Lung (tissue), 12 donors: ENCODE data around the gene CCNQ. TPM values are rescaled to one million over a fixed set of nuclear protein-coding genes. Genes with fewer than 3 reads are reported as not detected.
A peak's percentile ranks its signal among the peaks of the same experiment; 100 is the strongest.

Source experiments
- ATAC-seq: fragments of 200-7000 bp; cut with Tn5 transposase; one replicate; pipeline ENCODE4 v1.9.1; 2020; ENCODE audit warnings: moderate number of reproducible peaks; ENCODE audit not compliant: insufficient read depth, low FRiP score
- DNase-seq, 3 donors: peaks; one replicate each; pipeline ENCODE4 v3.0.0-alpha.2; 2013 to 2017
- H3K27ac ChIP-seq, 2 donors: one replicate each; pipeline ENCODE4 v1.5.1; 2013; ENCODE audit warnings: mild to moderate bottlenecking in 2 of 2, moderate library complexity in 2 of 2, control low read depth in 1 of 2, inconsistent platforms in 1 of 2, low read depth in 1 of 2, low read length in 1 of 2
- H3K27me3 ChIP-seq, 3 donors: one replicate each; pipeline ENCODE4 v1.5.1; 2013; ENCODE audit warnings: low read length in 2 of 3; ENCODE audit not compliant: control insufficient read depth in 3 of 3, insufficient read depth in 3 of 3
- H3K36me3 ChIP-seq, 4 donors: one replicate each; pipeline ENCODE4 v1.5.1; 2013; ENCODE audit warnings: low read length in 4 of 4, mild to moderate bottlenecking in 1 of 4, moderate library complexity in 1 of 4; ENCODE audit not compliant: control insufficient read depth in 4 of 4, insufficient read depth in 4 of 4
- H3K4me1 ChIP-seq, 5 donors: one replicate each; pipeline ENCODE4 v1.5.1; 2013; ENCODE audit warnings: low read length in 5 of 5, mild to moderate bottlenecking in 2 of 5, moderate library complexity in 1 of 5; ENCODE audit not compliant: control insufficient read depth in 5 of 5, insufficient read depth in 5 of 5
- H3K4me3 ChIP-seq: one replicate; pipeline ENCODE4 v1.5.1; 2013; ENCODE audit warnings: mild to moderate bottlenecking, control low read depth, moderate library complexity
- H3K9ac ChIP-seq, 2 donors: one replicate each; pipeline ENCODE4 v1.5.1; 2013; ENCODE audit warnings: low read length in 2 of 2, control low read depth in 1 of 2; ENCODE audit not compliant: insufficient read depth in 1 of 2
- H3K9me3 ChIP-seq, 4 donors: one replicate each; pipeline ENCODE4 v1.5.1; 2013; ENCODE audit warnings: low read length in 3 of 4, mild to moderate bottlenecking in 1 of 4, moderate library complexity in 1 of 4; ENCODE audit not compliant: control insufficient read depth in 4 of 4, insufficient read depth in 3 of 4
- WGBS, 2 donors: extraction: QIAGEN DNeasy Blood & Tissue Kit; methylation state at CpG; one replicate each; pipeline ENCODE4 v1.1.7; 2013; 5-methylcytosine and 5-hydroxymethylcytosine counted together
- polyA plus RNA-seq, 2 donors: library from polyadenylated mRNA; stranded (reverse); fragments of 200-250 nt; gene quantifications; one replicate each; pipeline ENCODE4 v1.2.1, GENCODE V29; 2013
- total RNA-seq, 2 donors: library from RNA; depleted of rRNA in 1 of 2; stranded (reverse); fragments of >200 nt in 1 of 2; gene quantifications; one replicate each; pipeline ENCODE4 v1.2.1, GENCODE V29; 2014 to 2021
- TF ChIP-seq, protein P1 (sequence below): IDR thresholded peaks from 2 replicates; pipeline ENCODE4 v1.5.1; 2012; ENCODE audit warnings: mild to moderate bottlenecking; ENCODE audit errors: control extremely low read depth, extremely low read depth
- donor health status: control.
- donor health status: control.
- donor health status: Bipolar disorder and iron deficiency.
- donor health status: healthy.
- donor health status: DM: yes; HTN: yes; CAD: no.

CCNQ gene
- total and polyA plus RNA-seq, 4 donors: 14.2 to 46.4 (median 24.9) TPM

- TF ChIP-seq, protein P1, sequence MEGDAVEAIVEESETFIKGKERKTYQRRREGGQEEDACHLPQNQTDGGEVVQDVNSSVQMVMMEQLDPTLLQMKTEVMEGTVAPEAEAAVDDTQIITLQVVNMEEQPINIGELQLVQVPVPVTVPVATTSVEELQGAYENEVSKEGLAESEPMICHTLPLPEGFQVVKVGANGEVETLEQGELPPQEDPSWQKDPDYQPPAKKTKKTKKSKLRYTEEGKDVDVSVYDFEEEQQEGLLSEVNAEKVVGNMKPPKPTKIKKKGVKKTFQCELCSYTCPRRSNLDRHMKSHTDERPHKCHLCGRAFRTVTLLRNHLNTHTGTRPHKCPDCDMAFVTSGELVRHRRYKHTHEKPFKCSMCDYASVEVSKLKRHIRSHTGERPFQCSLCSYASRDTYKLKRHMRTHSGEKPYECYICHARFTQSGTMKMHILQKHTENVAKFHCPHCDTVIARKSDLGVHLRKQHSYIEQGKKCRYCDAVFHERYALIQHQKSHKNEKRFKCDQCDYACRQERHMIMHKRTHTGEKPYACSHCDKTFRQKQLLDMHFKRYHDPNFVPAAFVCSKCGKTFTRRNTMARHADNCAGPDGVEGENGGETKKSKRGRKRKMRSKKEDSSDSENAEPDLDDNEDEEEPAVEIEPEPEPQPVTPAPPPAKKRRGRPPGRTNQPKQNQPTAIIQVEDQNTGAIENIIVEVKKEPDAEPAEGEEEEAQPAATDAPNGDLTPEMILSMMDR: no peak
- Histone ChIP-seq H3K4me3 (no peak overlapping the region), H3K27me3 (peaks cover 0 to 3% (median 0%) of the 10 kb centered on the region in 3 donors), H3K36me3 (no peaks in the 10 kb centered on the region), H3K4me1 (peaks cover 0 to 9% (median 4%) of the 10 kb centered on the region in 5 donors), H3K9me3 (peaks cover 0 to 7% (median 0%) of the 10 kb centered on the region in 4 donors), H3K27ac (no peak overlapping the region), H3K9ac (no peak overlapping the region)
- DNase-seq (no peak), ATAC-seq (no peak)
- WGBS, 2 donors: 77 to 83% methylated on average over 10 to 15 of the region's 15 CpGs
Observed at GRCh38 chrX:153633607-153634180, 34.8 kb upstream of the CCNQ start.

DNA sequence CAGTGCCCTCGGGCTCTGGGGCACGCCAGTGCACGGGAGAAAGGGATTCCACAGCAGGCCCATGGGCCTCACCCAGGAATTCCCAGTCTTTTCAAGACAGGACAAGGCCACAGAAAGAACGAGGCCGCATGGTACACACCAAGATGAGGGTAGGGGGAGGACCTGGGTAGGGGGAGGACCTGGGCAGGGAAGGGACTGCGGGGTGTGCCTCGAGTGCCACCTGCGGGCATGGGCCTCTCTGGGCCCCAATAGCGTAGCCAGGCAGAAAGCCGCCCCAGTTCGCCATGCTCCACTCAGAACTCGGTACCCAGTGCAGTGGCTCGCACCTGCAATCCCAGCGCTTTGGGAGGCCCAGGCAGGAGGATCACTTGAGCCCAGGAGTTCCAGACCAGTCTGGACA is 34.1 kb upstream of the CCNQ start:
- TF ChIP-seq, protein P1: no peak
- peaks cover 0 to 3% (median 0%) of the 10 kb centered on the region in 3 donors for H3K27me3 ChIP-seq
- WGBS, 2 donors: 93 to 97% methylated on average over 13 to 14 of the region's 14 CpGs
- ATAC-seq: no peak
- peaks cover 0 to 7% (median 0%) of the 10 kb centered on the region in 4 donors for H3K9me3 ChIP-seq
- no peaks in the 10 kb centered on the region for H3K36me3 ChIP-seq
- H3K9ac ChIP-seq: no peak overlapping the region
- DNase-seq: peak in 1 of 3 donors; percentile 5
- H3K27ac ChIP-seq: no peak overlapping the region
- no peak overlapping the region for H3K4me3 ChIP-seq
- peaks cover 0 to 10% (median 4%) of the 10 kb centered on the region in 5 donors for H3K4me1 ChIP-seq

DNA sequence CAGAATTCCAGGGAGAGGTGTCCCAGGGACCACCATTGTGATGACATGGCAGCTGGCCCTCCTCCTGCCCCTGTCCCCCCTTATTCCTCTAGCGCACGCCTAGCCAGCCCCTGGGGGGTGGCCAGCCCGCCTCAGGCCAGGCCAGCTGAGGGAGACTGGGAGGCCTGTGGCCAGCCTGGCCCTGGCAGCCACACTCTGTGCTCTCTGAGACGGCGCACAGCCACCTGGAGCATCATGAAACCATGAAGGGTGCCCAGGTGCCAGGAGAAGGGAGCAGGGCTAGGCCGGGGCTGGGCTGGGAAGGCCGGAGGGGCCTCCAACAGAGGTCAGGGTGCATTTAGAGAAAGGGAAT is 33.6 kb upstream of the CCNQ start:
- peaks cover 0 to 7% (median 0%) of the 10 kb centered on the region in 4 donors for H3K9me3 ChIP-seq
- H3K36me3 ChIP-seq: no peaks in the 10 kb centered on the region
- no peak overlapping the region for H3K4me3 ChIP-seq
- H3K9ac ChIP-seq: no peak overlapping the region
- H3K27me3 ChIP-seq: peaks cover 0 to 3% (median 0%) of the 10 kb centered on the region in 3 donors
- 75 to 100% methylated on average over 5 to 7 of the region's 7 CpGs for WGBS, 2 donors
- no peak overlapping the region for H3K27ac ChIP-seq
- peaks cover 0 to 14% (median 4%) of the 10 kb centered on the region in 5 donors for H3K4me1 ChIP-seq
- TF ChIP-seq, protein P1: no peak
- ATAC-seq (no peak), DNase-seq (no peak)
